Jurkat, Clone E6-1 (cell line): ENCODE results near the gene MAN2B2.
A peak's percentile ranks its signal among the peaks of the same experiment; 100 is the strongest.

Experiments
- DNase-seq: peaks from one replicate; pipeline ENCODE4 v3.0.0-alpha.2; 2011; ENCODE audit warnings: low read depth, low spot score
- H3K4me3 ChIP-seq: 2 replicates; pipeline ENCODE4 v1.5.1; 2011; ENCODE audit warnings: mild to moderate bottlenecking, low read length, control low read depth, moderate library complexity

The MAN2B2 gene

DNA sequence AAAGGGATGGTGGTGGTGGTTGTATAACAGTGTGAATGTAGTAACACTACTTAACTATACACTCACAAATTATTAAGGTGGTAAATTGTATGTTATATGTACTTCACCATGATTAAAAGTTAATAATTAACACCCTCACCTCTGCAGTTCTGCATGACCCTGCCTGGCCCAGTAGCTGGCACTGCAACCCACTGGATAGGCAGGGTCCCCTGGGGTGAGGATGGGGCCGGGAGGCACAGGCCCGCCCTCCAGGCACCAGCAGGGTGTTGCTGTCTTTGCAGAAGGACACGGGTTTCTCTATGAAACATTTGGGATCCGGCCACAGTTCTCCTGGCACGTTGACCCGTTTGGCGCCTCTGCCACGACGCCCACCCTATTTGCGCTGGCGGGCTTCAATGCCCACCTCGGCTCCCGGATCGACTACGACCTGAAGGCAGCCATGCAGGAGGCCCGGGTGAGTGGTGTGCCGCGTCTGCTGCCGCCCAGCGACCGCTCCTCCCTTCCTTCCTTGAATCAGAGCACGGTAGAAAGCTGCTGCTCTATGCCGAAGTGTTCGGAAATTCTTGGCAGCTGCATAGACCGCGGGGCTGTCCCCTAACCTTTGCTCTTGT, 11.8 kb downstream of the MAN2B2 start:
- H3K4me3 ChIP-seq, result no peak overlapping the region
- no peak for DNase-seq

- no peak for DNase-seq
- H3K4me3 ChIP-seq, result no peak overlapping the region
Measured at GRCh38 chr4:6589444-6589843, 14.5 kb downstream of the MAN2B2 start.

DNA sequence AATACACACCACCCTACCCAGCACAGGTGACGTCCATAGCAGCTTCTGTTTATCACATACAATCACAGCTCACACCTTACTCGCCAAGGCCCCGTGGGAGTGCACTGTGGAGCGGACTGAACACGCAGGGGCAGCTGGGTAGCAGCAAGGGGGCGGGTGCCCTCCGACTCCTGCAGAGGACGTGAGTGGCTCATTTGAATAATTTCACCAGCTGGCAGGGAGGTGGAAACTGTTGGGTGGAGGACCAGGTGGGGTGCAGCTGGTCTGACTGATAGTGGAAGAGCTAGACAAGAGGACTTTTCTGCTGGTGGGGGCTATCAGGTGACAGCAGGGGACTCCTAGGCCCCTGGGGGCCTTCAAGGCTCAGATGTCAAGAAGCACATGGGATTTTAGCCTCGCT, 16.3 kb downstream of the MAN2B2 start:
- H3K4me3 ChIP-seq, result no peak overlapping the region
- DNase-seq, result no peak

DNA sequence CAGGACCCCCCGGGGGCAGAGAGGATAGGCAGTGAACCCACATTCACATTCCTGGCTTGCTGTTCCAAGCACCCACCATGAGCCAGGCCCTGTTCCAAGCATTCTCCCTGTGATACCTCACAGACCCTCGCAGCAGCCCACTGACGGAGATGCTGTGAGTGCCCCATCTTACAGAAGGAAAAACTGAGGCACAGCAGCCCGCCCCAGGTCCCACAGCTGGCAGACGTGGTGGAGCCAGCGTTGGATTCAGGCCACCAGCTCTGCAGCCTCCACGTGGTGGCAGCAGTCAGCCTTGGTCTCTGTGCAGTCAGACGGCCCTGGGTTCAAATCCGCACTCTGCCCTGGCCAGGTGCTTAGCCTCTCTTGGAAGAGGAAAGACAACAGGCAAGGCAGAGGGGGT, 16.8 kb downstream of the MAN2B2 start:
- no peak overlapping the region for H3K4me3 ChIP-seq
- no peak for DNase-seq

DNA sequence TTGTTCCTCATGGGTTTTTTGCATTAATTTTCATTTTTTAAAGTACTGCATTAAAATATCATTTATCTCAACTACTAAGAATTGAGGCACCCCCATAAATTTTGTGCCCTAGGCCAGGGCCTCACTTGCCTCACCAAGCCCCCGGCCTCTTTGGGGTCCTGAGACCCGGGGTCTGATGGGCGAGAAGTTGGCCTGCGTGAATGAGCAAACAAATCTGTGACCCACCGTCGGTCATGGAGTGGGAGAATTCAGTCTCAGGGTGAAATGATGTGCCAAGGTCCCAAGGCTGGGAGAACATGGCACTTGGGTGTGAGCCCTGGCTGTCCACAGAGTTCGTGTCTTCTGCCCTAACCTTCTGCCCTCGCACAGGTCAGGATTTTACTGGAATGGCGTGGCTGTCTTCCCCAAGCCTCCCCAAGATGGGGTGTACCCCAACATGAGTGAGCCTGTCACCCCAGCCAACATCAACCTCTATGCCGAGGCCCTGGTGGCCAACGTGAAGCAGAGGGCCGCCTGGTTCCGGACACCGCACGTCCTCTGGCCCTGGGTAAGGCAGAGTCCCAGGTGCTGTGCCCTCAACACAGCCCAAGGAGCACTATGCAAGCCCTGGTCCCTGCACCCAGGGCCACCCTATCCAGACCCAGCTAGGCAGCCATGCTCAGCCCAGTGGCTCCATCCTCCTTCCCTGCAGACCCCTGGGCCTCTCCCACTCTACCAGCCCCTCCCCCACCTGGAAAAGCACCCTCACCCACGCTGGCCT, 18.0 kb downstream of the MAN2B2 start:
- no peak overlapping the region for H3K4me3 ChIP-seq
- DNase-seq, result no peak

DNA sequence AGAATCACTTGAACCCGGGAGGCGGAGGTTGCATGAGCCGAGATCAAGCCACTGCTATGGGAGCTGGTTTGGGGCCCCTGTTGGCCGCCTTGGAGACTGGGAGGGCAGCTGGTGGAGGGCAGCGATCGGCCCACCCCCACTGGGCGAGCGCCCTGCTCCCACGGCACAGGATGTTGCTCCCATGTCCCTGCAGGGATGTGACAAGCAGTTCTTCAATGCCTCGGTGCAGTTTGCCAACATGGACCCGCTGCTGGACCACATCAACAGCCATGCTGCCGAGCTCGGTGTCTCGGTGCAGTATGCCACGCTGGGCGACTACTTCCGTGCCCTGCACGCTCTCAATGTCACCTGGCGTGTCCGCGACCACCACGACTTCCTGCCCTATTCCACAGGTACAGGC, 19.4 kb downstream of the MAN2B2 start:
- no peak for DNase-seq
- no peak overlapping the region for H3K4me3 ChIP-seq

- DNase-seq, result no peak
- no peak overlapping the region for H3K4me3 ChIP-seq
Measured at GRCh38 chr4:6594826-6595355, 19.9 kb downstream of the MAN2B2 start.

GRCh38 chr4:6595897-6596537, 21.0 kb downstream of the MAN2B2 start:
- DNase-seq, result no peak
- H3K4me3 ChIP-seq, result no peak overlapping the region

- no peak for DNase-seq
- H3K4me3 ChIP-seq, result no peak overlapping the region
Measured at GRCh38 chr4:6596948-6597347, 22.0 kb downstream of the MAN2B2 start.

DNA sequence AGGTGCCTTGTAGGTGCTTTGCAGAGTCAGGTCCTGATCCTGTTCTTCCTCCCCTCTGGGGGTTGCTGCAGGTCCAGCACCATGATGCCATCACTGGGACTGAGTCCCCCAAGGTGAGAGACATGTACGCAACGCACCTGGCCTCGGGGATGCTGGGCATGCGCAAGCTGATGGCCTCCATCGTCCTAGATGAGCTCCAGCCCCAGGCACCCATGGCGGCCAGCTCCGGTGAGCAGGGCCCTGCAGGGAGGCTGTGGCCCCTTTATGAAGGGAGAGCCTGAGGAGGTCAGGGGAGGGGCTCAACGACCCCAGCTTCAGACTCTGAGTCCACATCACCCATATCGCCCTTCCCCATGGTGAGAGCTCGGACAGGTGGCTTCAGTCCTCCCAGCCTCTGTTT, 23.1 kb downstream of the MAN2B2 start:
- no peak for DNase-seq
- H3K4me3 ChIP-seq, result no peak overlapping the region

DNA sequence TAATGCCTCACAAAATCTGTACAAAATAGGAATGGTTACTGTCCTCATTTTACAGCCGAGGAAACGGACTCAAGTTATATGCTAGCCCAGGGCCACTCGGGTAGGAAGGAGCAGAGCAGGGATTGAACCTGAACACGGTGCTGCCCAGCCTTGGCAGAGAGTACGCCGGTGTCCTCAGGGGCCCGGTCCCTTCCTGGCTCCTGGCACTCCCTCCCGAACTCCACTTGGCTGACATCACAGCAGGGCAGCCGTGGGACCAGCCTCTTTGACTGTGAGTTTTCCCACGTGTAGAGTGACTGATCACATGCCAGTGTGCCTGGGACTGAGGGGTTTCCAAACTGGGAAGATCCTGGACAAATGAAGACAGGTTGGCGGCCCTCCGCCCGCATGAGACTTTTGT, 23.7 kb downstream of the MAN2B2 start:
- no peak for DNase-seq
- H3K4me3 ChIP-seq, result no peak overlapping the region

- no peak overlapping the region for H3K4me3 ChIP-seq
- peak; percentile 28 for DNase-seq
Measured at GRCh38 chr4:6601661-6602250, 26.8 kb downstream of the MAN2B2 start.

DNA sequence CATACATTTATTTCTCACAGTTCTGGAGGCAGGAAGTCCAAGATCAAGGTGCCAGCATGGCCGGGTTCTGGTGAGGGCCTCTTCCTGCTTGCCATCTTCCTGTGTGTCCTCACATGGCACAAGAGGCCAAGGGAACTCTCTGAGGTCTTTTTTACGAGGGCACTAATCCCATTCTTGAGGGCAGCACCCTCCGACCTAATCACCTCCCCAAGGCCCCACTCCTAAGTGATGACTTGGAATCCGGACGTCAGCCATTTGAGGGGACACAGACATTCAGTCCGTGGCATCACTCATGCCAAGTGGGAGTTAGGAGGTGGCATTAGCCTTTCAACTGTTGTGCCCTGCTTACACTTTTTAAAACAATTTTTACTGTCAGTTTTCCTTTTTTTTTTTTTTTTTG, 27.3 kb downstream of the MAN2B2 start:
- no peak overlapping the region for H3K4me3 ChIP-seq
- DNase-seq, result no peak

- no peak overlapping the region for H3K4me3 ChIP-seq
Measured at GRCh38 chr4:6603128-6603527, 28.1 kb downstream of the MAN2B2 start.

DNA sequence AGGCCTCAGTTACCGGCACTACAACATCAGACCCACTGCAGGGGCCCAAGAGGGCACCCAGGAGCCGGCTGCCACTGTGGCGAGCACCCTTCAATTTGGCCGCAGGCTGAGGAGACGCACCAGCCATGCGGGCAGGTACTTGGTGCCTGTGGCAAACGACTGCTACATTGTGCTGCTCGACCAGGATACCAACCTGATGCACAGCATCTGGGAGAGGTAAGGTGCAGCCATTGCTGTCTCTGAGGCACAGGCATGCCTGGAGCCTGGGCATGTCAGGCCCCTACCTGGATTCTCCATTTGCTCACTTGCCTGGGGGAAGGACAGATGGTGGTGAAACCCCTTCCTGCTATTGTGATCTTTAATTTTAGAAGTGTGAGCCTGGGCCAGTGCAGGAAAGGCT, 30.1 kb downstream of the MAN2B2 start:
- H3K4me3 ChIP-seq, result no peak overlapping the region
- DNase-seq, result no peak

More at GRCh38 chr4:6603128-6603527, 28.1 kb downstream of the MAN2B2 start:
- DNase-seq, result no peak

GRCh38 chr4:6605605-6606004, 30.6 kb downstream of the MAN2B2 start:
- DNase-seq, result no peak
- no peak overlapping the region for H3K4me3 ChIP-seq

DNA sequence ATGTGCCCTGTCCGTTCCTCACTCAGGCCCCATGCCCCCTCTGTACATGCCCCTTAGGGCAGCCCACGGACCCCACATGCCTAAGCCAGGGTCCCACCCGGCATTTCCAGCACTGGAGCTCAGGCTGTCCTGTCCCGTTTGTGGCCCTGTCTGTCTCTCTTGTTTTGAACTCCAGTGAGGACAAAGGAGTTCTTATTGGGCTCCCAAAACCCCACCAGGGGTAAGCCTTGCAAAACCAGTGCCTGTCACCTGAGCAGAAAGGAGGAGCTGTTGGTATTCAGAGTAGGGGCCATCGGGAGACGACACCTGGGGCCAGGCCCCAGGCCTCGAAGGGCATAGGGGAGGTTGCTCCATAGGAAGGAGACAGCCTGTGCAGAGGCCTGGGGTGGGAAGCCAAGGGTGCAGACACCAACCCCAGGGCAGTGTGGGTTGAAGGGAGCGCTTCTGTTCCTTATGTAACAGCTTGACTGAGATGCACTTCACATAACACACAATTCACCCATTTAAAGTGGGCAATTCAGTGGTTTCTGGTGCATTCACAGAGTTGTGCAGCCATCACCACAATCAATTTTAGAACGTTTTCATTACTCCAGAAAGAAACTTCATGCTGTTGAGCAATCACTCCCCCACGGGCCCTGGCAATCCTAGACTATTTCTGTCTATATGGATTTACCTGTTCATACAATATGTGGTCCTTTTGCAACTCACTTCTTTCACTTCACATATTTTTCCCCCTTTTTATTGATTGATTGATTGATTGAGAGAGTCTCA, 31.7 kb downstream of the MAN2B2 start:
- no peak overlapping the region for H3K4me3 ChIP-seq
- DNase-seq, result no peak

DNA sequence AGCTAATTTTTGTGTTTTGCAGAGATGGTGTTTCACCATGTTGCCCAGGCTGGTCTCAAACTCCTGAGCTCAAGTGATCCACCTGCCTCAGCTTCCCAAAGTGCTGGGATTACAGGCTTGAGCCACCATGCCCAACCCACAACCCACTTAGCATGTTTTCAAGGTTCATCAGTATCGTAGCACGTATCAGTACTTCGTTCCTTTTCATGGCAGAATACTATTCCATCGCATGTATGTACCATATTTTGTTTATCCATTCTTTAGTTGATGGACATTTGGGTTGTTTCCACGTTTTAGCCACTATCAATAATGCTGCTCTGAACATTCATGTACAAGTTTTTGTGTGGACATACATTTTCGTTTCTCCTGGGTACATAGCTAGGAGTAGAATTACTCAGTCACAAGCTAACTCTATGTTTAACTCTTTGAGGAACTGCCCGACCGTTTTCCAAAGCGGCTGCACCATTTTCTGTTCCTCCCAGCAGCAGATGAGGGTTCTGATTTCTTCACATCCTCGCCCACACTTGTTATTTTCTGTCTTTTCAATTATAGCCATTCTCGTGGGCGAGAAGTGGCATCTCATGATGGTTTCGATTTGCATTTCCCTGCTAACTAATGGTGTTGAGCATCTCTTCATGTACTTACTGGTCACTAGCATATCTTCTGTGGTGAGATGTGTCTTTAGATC, 32.5 kb downstream of the MAN2B2 start:
- no peak overlapping the region for H3K4me3 ChIP-seq
- DNase-seq, result no peak
